ENCODE measurements around the gene HK1.
"Not testable (repeated sequence)": the region's sequence is repeated elsewhere in the genome, so short reads cannot be mapped to it uniquely, and the experiment has no call there.

HK1 gene

GRCh38 chr10:69428165-69428564 lies 149.9 kb downstream of the HK1 start:
- DNase-seq, result no peak

DNA sequence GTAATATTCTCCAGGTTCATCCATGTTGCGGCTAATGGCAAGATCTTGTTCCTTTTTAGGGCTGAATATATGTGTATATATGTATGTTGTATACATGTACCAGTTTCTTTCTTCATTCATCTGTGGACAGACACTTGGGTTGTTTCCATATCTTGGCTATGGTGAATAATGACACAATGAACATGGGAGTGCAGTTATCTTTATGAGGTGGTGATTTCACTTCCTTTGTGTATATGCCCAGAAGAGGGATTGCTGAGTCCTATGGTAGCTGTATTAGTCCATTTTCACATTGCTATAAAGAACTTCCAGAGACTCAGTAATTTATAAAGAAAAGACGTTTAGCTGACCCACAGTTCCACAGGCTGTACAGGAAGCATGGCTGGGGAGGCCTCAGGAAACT lies 155.9 kb downstream of the HK1 start:
- peak; percentile 53 for DNase-seq

- DNase-seq, result no peak
Observed at GRCh38 chr10:69434926-69435325, 156.6 kb downstream of the HK1 start.

DNA sequence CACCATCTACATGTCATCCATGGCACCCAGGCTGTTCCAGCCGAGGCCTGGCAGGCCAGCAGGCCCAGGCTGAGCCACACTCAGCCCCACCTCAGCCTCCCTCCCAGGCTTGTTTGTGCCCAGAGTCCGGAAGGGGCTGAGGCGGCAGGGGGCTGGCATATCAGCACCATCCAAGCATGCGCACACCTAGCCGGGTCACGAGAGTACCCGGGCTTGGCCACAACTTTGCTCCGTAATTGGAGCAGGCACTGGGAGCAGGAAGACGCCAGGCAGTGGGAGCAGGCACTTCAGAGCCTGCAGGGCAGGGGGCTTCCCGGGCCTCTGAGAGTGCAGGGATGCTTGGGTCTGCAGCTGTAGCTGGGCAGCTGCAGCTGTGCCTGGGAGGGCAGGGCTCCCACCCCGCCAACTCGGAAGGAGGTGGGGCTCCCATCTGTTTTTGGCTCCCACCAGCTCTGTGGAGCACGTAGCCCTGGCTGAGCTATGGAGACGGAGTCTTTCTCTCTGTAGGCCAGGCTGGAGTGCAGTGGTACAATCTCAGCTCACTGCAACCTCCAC lies 157.7 kb downstream of the HK1 start:
- DNase-seq, result no peak

DNA sequence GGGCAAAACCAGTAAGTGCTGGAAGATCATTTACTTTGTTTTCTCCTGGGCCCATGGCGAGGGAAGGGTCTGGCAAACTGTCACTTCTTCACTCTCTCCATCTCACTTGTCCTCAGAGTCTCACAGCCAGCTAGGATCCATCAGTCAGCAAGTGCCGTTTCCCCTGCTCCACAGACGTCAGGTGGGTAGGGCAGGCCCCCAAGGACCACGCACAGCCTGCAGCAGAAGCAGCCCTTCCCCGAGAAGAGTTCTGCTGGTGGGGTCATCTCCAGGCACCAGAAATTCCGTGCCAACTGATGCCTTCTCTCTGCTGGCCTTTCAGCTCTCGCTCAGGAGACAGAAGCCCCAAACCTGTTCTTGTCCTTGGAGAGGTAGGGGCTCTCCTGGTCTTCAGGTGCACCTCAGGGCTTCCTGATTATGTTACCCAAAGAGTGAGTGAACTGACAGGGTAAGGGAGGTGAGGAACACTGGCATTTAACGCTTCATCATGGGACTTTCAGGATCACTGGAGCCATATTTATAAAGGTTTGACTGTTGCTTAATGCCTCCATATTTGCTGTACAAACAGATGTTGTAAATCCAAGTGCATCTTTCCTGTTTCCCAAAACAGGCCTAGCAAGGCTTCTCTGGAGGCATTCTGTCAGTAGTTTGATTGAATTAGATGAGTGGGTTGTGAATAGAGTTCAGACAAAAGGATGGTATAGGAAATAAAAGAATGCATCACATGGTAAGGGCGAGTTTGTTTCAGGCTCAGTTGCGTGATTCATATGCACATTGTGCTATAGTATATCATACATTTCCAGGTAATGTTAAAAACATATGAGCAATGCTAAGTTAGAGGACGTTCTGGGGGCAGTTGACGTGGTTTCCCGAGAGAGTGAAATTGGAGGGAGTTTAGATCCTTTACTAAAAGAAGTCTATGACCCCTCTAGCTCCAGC lies 159.3 kb downstream of the HK1 start:
- no peak for DNase-seq

DNA sequence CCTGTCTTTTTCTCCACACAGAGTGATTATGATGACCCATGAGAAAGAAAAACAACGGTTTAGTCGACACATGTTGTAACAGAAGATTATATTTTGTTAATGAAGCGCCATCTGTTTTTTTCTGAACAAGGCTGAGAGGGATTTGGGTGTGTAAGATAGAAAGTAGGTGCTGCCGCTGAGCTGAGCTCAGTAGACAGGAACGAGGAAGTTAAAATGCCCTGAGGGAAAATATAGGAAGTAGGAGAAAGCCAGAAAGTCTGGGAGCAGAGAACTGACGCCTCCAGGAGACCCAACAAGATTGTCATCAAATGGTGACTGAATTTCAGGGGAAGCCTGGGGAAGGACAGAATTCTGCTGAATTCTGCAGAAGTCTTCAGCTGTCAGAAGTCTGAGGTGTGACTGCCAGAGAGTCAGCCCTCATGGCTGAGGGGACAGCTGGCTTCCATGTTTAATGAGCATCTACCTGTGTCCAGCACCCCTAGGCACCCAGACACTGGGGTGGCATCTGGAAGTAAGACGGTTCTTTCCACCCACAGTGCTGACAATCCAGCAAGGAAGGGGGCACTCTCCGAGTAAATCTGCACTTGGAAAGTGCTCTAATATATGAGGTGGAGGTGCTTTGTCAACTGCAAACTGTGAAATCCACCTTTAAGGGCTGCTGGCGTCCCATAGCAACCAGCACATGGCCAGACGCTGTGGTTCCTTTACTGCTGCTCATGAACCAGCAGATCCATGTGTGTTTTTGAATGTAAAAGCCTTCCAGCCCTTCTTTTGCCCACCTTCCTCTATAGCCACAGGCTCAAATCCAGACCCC lies 160.4 kb downstream of the HK1 start:
- DNase-seq, result peak; percentile 80

DNA sequence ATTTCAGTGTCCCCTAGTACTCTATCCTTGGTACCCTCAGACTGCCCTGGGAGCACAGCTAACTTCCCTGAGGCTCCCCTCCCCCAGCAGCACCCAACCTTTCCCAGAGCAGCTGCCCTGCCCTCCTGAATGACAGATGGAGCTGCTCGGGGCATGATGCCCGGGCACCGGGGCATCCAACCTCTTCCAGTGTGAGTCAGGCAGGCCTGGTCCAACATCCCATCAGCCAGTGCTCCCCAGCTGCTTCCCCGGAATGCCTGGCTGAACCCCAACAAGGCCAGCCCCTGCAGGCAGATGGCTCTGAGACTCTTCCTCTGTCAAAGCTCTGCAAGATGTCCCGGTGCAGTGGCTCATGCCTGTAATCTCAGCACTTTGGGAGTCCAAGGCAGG lies 161.0 kb downstream of the HK1 start:
- no peak for DNase-seq

DNA sequence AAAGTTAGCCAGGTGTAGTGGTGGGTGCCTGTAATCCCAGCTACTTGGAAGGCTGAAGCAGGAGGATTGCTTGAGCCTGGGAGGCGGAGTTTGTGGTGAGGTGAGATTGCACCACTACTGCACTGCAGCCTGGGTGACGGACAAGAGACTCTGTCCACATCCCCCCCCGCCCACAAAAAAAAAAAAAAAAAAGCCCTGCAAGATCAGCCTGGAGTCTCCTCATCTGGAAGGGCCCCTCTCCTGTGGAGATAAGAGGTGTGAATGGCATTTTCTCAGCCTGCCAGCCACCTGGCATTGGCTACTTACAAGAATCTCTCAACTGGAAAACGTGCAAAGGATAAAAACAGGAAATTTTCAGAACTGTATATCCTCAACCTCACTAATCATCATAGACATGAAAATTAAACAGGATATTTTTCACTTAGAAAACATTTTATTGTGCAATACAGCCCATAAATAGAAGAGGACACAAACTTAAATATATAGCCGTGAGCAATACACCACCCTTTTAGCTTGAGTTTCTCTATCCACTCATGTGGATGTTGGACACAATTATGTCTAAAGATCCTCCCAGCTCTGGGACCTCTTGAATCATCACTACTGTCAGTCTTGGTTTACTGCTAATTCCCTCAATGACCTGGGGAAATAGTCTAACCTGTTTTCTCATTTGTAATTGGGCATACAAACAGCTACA lies 161.7 kb downstream of the HK1 start:
- DNase-seq, result peak; percentile 86

DNA sequence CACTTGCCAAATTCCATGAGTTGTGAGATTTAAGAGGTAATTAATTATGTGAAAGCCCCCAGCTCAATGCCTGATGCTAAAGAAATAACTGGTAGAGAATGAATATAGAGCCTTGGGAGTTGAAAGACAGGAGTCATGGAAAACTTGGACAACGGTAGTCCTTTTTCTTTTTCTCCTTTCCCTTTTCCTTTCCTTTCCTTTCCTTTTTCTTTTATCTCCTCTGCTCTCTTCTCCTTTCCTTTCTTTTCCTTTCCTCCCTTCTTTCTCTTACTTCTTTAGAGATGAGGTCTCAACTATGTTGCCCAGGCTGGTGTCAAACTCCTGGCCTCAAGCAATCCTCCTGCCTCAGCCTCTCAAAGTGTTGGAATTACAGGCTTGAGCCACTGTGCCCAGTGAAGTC lies 165.1 kb downstream of the HK1 start:
- no peak for DNase-seq

DNA sequence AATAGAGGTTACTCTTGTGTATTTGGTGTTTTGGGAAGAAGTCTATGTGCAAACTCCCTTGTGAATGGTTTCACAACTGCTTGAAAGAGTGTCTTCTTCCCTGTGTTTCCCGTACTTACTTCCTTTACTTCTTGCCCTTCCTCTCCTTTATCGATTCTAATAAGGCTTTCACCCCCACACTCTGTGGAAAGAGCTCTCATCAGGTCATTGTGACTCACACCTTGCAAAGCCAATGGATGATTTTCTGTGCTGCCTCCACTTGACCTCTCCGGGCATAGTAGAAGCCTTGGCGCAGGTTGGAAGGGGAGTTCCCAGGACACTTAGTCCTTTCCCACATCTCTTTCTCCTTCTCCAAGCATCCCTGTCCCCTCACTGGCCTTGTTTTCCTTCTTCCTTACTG lies 166.7 kb downstream of the HK1 start:
- DNase-seq, result no peak

DNA sequence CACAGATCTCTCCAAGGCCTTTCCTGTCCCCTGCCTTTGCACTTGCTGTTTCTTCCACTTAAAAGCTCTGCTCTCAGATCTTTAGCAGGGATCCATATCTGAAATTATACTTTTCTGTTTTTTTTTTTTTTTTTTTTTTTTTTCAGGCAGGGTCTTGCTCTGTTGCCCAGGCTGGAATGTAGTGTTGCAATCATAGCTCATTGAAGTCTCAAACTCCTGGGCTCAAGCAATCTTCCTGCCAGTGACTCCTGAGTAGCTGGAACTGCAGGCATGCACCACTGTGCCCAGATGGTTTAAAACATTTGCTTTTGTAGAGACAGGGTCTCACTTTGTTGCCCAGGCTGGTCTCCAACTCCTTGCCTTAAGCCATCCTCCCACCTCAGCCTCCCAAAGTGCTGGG lies 167.9 kb downstream of the HK1 start:
- no peak for DNase-seq

DNA sequence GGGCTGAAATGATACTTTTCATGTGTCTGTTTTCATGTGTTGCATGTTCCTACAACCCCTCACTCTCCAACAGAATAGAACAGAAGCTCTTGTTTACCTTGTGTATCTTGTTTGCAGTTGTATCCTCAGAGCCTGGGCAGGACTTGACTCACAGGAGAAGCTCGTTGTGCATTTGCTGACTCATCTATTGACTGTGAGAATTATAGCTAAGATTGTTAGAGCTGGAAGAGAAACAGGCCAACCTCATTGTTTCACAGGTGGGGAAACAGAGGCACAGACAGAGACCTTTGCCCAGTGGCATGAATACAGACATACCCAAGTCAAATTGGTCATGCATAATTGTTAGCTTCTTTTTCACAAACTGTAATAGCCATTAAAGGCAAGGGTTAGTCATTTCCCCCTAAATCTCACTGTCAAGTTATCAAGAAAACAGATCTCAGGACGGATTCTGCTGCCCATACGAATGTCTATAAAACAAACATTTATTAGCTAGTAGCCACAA lies 168.4 kb downstream of the HK1 start:
- DNase-seq, result no peak

DNA sequence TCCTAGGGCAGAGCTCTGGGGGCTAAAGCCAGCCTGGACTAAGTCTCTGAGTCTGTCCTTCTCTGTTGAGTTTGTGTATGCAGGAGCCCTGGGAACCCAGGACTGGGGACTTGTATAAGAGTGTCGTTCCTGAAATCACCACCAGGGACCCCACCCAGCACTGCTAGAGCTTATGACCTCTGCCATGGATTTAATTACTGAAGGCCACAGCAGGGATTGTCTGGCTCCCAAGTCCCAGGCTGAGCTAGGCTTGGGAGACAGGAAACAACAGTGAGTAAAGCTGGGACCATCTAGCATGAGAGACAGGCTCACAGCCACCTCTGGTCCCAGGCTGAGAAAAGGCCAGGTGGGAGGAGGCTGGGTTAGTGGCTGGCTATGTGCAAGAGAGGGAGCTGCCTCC lies 171.5 kb downstream of the HK1 start:
- DNase-seq, result peak; percentile 53

DNA sequence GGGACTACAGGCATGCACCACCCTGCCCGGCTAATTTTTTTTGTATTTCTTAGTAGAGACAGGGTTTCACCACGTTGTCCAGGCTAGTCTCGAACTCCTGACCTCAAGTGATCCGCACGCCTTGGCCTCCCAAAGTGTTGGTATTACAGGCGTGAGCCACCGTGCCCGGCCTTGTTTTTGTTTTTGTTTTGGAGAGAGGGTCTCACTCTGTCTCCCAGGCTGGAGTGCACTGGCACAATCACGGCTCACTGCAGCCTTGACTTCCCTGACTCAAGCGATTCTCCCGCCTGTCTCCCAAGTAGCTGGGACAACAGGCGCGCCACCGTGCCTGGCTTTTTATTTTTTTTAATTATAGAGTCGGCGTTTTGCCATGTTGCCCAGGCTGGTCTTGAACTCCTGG lies 172.1 kb downstream of the HK1 start:
- not testable (repeated sequence) for DNase-seq

DNA sequence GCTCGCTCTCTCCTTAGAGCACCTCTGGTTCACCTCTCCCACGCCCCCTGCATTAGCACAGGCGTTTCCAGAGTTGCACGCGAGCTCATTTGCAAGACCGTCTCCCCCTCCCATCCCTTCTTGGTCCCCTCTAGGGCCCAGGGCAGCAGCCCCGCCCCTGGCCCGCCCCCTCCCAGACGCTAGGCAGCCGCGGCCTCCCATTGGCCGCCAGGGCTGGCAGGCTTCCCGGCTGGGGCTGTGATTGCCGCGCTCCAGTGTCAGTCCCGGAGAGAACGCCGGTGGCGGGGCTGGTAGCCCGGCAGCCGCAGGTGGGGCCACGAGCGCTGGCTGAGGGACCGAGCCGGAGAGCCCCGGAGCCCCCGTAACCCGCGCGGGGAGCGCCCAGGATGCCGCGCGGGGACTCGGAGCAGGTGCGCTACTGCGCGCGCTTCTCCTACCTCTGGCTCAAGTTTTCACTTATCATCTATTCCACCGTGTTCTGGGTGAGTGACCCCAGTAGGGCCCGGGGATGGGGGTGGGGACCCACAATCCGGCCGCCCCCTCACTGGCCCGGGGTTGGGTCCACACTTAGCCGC lies 173.0 kb downstream of the HK1 start, which contains the start of gene TSPAN15:
TSS of gene TSPAN15 (plus strand) at position 257 of the 575 bp plus-strand sequence. CDS start at position 387, 130 bp downstream.
- DNase-seq, result peak; percentile 50

All from MV-4-11 (cell line).